ENCODE measurements around the gene ATG2B.
A peak's percentile ranks its signal among the peaks of the same experiment; 100 is the strongest.

Gene ATG2B

DNA sequence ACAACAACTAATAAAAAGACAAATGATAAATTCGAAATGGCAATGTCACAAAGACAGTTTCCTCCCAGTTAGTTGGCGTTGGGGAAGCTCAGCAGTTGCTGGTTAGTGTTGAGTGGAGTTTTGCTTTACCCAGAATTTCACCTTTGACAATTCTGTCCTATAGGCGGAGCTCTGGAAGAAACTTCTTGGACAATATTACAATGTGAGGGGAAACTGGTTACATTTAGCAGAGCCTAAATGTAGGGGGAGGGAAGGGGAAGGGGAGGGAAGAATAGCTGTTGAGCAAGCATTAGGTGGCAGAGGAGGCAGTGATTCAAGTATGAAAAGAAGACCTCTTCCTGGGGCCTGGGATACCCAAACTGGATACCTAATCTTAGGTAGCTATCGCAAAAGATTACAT, 55.7 kb downstream of the ATG2B start:
- DNase-seq (ENCODE audit: low spot score) = no peak

GRCh38 chr14:96304956-96305355, 58.2 kb downstream of the ATG2B start:
- peak; percentile 44 for DNase-seq (ENCODE audit: low spot score)

GRCh38 chr14:96303981-96304380, 59.2 kb downstream of the ATG2B start:
- DNase-seq (ENCODE audit: low spot score) = no peak

DNA sequence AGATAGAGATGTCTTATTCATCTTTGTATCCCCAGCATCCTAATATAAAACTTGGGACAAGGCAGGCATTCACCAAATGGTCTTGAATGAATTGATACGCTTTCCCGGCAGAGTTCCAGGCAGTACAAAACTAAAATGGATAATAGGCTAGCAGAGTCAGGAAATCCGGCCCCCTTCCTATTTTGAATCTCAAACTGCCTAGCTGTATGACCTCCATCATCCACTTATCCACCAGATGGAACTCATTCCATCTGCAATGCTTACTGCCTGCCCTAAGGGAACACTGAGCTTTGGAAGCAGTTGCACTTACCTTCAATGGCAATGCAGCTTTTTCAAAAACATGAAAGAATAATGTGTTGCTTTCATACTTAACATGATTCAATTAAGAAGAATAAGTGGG, 63.7 kb downstream of the ATG2B start:
- DNase-seq (ENCODE audit: low spot score) = no peak

DNA sequence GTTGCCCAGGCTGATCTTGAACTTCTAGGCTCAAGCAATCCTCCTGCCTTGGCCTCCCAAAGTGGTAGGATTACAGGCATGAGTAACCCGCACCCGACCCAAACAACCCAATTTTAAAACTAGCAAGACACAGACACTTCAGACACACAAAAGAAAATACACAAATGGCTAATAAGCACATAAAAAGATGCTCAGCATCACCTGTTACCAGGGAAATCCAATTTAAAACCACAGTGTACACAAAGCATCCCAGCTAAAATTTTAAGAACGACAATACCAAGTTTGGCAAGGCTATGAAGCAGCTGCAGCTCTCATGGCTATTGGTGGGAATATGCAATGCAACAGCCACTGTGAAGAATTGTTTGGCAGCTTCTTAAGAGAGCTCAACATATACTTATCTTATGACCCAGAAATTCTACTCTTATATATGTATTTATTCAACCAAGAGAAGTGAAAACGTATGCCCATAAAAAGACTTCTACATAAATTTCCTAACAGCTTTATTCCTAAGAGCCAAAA, 65.1 kb downstream of the ATG2B start:
- no peak for DNase-seq (ENCODE audit: low spot score)

- DNase-seq (ENCODE audit: low spot score) = no peak
These were observed 66.1 kb downstream of the ATG2B start for GRCh38 chr14:96297000-96297399.

DNA sequence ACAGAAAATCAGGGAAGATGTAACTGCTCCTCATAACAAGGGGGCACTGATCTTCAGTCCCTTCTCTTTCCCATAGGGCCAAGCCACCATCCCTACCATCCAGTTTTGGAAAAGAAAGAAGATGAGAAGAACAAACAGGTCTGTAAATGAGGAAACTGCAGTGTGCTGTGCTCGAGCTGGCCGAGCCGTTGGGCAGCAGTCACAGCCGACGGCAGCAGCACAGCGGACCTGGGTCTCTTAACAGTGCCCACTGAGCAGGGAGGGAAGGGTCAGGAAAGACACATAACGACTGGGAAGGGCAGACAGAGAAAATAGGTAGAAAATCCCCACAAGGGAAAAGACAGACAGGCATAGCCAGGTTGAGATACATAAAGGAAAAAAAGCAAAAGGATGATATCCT, 68.9 kb downstream of the ATG2B start:
- no peak for DNase-seq (ENCODE audit: low spot score)

- DNase-seq (ENCODE audit: low spot score) = no peak
These were observed 75.3 kb downstream of the ATG2B start for GRCh38 chr14:96287856-96288255.

DNA sequence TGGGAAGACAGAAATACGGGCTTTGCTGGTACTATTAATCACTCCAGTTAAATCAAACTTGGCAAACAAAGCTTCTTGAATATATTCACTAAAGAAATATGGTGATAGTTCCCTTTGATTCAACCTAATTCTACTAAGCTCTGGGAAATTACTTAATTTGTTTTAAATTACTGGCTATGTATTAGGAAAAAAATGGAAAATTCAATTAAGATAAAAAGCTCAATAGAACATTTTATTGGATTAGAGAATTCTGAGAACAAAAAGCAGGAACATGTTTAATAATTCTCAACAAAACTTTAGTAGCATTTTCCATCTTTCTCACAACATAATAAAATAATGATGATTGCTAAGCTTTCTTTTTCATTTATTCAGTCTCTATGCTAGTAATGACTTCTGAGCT, 76.9 kb downstream of the ATG2B start:
- DNase-seq (ENCODE audit: low spot score) = no peak

DNA sequence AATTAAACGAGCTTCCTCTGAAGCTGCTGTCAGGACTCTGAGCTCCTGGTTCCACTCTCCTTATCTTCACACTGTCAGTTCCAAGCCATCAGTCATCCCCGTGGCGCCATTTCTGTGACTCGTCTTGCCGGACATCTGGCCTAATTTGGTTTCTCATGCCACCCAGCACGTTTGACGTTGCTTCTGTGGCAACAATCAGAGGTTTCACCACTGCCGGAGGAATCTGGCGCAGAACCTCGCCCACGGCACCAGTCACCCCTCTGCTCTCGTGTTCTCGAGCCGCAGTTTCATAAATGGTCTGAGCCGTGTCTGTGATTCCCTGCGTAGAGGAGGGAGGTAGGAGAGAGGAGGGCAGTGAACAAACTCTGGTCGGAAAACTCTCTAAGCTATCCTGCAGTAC, 77.5 kb downstream of the ATG2B start:
- DNase-seq (ENCODE audit: low spot score) = no peak

DNA sequence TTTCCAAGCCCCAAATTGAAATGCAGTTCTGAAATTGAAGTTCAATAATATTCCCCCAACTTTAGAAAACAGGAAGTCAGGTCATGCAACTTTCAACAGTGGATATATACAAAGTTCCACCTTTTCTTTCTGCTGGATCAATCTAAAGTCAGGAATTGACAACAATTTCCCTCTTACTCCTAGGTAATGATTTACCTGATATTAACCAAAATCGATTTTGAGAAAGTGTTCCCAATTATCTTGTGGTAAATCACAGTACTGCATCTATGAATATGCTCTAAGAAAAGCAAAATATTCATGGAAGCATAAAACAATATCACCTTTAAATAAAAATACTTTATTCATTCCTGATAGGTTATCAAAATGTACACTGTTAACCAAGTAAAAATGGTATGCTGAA, 78.7 kb downstream of the ATG2B start:
- no peak for DNase-seq (ENCODE audit: low spot score)

GRCh38 chr14:96284008-96284407, 79.1 kb downstream of the ATG2B start:
- DNase-seq (ENCODE audit: low spot score) = no peak

DNA sequence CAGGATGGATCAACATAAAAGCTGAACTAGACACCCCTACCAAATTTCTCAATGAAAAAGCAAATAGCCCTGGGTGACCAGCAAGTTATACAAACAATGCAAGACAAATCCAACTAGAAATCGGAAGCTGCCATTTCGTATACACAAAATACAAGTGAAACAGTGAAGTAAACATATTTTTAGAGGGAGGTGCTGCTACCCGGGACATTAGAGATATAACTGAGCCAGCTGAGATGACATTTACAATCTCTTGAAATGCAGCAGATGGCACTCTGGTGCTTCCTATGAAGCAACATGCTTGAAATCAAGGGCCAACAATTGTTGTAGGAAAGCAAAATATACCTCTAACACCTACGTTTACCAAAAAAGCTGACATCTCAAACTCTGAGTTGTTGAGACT, 81.7 kb downstream of the ATG2B start:
- DNase-seq (ENCODE audit: low spot score) = no peak

DNA sequence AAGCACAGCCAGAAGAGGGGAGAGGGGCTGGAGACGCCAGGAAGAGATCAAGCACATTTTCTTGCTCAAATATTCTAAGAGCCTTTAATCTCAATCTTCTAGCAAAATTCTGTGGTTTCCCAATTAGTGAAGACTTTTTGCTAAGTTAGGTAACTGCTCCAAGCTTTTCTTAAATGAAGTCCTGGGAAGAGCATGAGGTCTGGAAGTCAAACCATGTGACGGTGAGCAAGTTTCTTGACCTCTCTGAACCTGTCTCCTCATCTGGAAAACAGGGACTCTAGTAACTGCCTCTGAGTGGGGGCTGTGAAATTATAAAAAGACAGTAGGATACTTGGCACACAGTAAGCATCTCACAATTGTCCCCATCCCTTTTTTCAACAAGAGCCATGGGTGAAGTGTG, 83.0 kb downstream of the ATG2B start:
- no peak for DNase-seq (ENCODE audit: low spot score)

DNA sequence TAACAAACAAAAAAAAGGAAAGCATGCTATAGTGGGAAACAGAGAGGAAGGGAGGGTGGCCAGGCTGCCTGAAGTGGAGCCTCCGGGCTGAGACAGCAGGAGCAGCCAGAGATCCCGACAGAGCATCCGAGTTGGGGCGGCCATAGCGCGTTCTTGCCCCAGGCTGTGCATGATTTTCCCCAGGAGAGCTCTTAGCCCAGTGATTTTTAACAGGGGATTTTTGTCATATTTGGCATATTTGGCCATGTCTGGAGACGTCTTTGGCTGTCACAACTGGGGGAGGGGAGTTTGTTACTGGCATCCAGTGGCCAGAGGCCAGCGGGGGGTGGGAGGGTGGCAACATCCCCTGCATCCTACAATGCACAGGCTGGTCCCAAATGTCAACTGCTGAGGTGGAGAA, 83.6 kb downstream of the ATG2B start:
- no peak for DNase-seq (ENCODE audit: low spot score)

DNA sequence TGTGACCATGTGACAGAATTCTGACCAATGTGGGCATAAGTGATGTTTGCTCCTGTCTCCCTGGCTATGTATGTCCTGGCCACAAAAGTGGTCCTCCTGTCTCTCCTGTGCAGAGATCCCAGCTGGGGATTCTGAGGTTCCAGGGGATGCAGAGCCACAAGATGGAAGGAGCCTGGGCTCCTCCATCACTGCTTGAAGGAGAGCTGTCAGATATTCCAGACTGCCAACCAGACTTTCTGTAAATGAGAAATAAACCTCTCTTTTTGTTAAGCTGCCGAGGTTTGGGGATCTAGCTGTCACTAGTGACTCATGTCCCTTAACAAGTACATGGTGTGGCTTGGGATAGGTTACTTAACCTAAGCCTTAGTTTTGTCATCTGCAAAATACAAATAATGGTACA, 85.3 kb downstream of the ATG2B start:
- DNase-seq (ENCODE audit: low spot score) = no peak

GRCh38 chr14:96275177-96276112, 87.7 kb downstream of the ATG2B start:
- peak; percentile 86 for DNase-seq (ENCODE audit: low spot score)

- no peak for DNase-seq (ENCODE audit: low spot score)
These were observed 88.6 kb downstream of the ATG2B start for GRCh38 chr14:96274543-96274942.

DNA sequence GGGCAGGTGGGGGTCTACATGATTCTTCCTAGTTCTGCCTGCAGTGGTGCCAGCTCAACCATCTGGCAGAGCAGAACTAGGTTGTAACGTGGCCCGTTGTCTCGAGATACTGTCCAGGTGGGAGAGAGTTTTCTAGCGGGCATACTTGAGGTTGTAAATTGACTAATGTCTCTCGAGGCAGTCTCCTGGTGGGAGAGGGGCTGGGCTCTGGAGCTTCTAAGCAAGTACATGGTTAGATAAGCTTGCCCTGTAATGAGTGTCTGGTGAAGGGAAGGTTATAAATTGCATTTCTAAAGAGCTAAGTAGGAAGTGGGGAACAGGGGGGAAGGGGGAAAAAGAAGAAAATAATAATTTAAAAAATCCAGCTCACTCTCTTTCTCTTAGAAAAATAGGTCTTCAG, 89.0 kb downstream of the ATG2B start:
- no peak for DNase-seq (ENCODE audit: low spot score)

DNA sequence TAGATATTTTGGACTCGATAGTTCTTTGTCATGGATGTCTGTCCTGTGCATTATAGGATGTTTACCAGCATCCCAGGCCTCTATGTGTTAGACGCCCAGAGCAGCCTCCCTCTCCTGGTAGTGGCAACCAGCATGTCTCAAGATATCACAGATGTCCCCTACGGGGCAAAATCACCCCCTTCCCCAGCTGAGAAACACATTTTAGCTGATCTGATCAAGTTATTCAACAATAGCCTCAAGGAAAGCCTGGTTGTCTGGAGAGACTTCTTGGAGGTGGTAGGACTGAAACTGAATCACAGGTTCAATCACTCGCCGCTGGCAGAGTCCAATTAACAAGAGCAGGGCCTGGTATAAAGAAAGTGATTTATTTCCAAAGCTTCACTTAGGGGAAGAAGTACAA, 89.5 kb downstream of the ATG2B start:
- no peak for DNase-seq (ENCODE audit: low spot score)

DNA sequence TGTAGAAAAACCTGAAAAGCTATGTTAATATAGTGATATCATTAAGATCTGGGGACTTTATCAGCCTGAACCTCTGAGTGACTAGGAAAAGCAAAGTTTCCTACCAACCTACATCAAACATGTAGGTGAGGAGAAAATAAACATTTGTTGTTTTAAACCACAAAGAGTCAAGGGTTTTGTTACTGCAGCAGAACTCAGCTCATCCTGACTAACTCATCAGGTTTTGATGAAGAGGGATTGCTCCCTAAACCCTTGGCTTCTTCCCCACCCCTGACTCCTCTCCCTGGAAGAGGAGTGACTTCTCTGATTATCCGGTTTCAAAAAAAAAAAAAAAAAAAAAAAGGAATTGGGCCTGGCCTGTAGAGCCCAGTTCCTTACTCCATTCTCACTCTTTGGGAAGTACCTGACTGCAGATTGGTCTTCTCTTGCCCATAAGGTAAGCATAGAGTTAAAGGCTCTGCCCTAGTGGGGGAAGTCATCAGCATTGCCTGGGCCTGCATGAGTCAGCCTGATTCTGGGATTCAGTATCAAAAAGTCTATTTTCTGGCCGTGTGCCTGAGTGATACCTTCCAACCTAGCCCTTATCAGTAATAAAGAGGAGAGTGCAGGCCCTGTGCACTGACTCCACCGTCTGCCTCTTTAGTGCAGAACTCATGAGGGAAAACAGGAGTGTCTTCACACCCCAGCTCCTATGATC, 90.2 kb downstream of the ATG2B start:
- DNase-seq (ENCODE audit: low spot score) = no peak

DNA sequence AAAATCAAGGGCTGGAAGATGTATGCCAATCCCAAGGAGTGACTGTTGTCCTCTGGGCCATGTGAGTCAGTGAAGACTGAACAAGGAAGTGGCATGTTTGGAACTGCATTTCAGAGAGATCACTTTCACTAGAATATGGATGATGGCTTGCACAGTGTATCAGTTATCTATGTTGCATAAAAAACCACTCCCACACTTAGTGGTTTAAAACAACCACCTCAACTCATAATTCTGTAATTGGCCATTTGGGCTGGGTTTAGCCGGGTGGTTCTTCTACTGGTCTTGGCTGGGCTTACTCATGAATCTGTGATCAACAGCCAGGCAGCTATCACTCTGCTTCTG, 91.7 kb downstream of the ATG2B start:
- DNase-seq (ENCODE audit: low spot score) = no peak

Data from D341Med (cell line).